B cell (primary cell): ENCODE results near the gene KATNBL1.

Experiments
- EZH2 ChIP-seq: IDR thresholded peaks from 2 replicates; pipeline ENCODE4 v1.6.1; 2012; ENCODE audit warnings: borderline replicate concordance, low read depth, mild to moderate bottlenecking, moderate library complexity, low read length; ENCODE audit not compliant: insufficient read depth, poor library complexity, severe bottlenecking
- TF ChIP-seq, protein P1 (sequence below): fragments of 200-600 bp; IDR thresholded peaks from one replicate; pipeline ENCODE4 v1.8.0; 2022; ENCODE audit warnings: antibody characterized with exemption, mild to moderate bottlenecking

DNA sequence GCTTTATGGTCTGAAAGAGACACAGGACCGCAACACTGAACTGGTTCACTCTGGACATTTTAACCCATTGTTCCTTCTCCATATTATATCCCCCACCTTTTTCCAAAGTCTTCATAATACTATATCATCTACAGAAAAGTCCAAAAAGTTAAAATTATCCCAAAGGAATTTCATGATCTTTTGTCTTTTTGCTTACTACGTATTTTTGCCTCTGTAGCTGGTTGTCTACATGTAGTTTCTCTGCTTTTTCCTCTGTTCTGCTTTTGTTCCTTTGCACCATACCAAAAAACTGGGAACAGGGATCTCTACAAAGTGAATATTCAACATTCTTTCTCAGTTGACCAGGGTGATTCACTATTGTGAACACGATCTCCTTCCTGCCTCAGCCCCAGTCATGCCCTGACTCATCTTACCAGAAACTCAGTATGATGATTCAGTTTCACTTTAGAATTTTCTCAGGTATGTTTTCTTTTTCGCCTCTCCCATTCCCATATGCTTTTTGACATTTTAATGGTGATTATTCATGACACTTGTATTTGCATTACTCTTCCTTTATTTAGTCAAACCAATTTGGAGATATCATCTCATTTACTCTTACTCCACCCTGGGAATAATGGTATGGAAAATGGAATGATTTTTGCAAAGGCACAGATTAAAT is 29.4 kb upstream of the KATNBL1 start:
- TF ChIP-seq, protein P1, sequence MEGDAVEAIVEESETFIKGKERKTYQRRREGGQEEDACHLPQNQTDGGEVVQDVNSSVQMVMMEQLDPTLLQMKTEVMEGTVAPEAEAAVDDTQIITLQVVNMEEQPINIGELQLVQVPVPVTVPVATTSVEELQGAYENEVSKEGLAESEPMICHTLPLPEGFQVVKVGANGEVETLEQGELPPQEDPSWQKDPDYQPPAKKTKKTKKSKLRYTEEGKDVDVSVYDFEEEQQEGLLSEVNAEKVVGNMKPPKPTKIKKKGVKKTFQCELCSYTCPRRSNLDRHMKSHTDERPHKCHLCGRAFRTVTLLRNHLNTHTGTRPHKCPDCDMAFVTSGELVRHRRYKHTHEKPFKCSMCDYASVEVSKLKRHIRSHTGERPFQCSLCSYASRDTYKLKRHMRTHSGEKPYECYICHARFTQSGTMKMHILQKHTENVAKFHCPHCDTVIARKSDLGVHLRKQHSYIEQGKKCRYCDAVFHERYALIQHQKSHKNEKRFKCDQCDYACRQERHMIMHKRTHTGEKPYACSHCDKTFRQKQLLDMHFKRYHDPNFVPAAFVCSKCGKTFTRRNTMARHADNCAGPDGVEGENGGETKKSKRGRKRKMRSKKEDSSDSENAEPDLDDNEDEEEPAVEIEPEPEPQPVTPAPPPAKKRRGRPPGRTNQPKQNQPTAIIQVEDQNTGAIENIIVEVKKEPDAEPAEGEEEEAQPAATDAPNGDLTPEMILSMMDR, result no peak
- no peak for TF ChIP-seq EZH2
